SK-N-SH treated with all-trans-retinoic acid at 6 μM for 48 hours (cell line): ENCODE results near the gene NPAS2.
A peak's percentile ranks its signal among the peaks of the same experiment; 100 is the strongest.

Experiments
- ATAC-seq: fragments of 200-7000 bp; cut with Tn5 transposase; 3 replicates; pipeline ENCODE4 v1.9.1; 2020; ENCODE audit warnings: mild to moderate bottlenecking, moderate library complexity
- ARNTL ChIP-seq: fragments of 450-650 bp; formaldehyde crosslinking; IDR thresholded peaks from 2 replicates; pipeline ENCODE4 v1.5.0; 2020; ENCODE audit warnings: low read depth, mild to moderate bottlenecking, moderate library complexity, borderline replicate concordance
- BACH2 ChIP-seq: fragments of 250-450 bp; sonication (Bioruptor Pico); IDR thresholded peaks from 2 replicates; pipeline ENCODE4 v1.9.0; 2021; ENCODE audit warnings: mild to moderate bottlenecking, borderline replicate concordance
- CREB5 ChIP-seq: fragments of 250-450 bp; sonication (Bioruptor Pico); IDR thresholded peaks from 2 replicates; pipeline ENCODE4 v1.5.1; 2020; ENCODE audit warnings: low read depth, mild to moderate bottlenecking, moderate library complexity
- CSRNP3 ChIP-seq: fragments of 250-450 bp; sonication (Bioruptor Pico); IDR thresholded peaks from 2 replicates; pipeline ENCODE4 v1.5.1; 2021; ENCODE audit warnings: mild to moderate bottlenecking, moderate library complexity
- ESRRG ChIP-seq: fragments of 250-450 bp; sonication (Bioruptor Pico); IDR thresholded peaks from 2 replicates; pipeline ENCODE4 v1.6.1; 2021; ENCODE audit warnings: mild to moderate bottlenecking
- OSR1 ChIP-seq: fragments of 250-450 bp; sonication (Bioruptor Pico); IDR thresholded peaks from 2 replicates; pipeline ENCODE4 v1.8.0; 2022; ENCODE audit warnings: moderate library complexity, mild to moderate bottlenecking, inconsistent platforms
- POU6F1 ChIP-seq: fragments of 250-450 bp; sonication (Bioruptor Pico); IDR thresholded peaks from 2 replicates; pipeline ENCODE4 v1.8.0; 2021; ENCODE audit warnings: low read depth, mild to moderate bottlenecking, moderate library complexity, borderline replicate concordance
- PPARA ChIP-seq: fragments of 250-450 bp; sonication (Bioruptor Pico); IDR thresholded peaks from 2 replicates; pipeline ENCODE4 v1.5.0; 2020; ENCODE audit warnings: mild to moderate bottlenecking, borderline replicate concordance
- RARB ChIP-seq: fragments of 250-450 bp; sonication (Bioruptor Pico); IDR thresholded peaks from 2 replicates; pipeline ENCODE4 v1.8.0; 2021; ENCODE audit warnings: mild to moderate bottlenecking, moderate library complexity
- TCF4 ChIP-seq: fragments of 250-450 bp; sonication (Bioruptor Pico); IDR thresholded peaks from 2 replicates; pipeline ENCODE4 v1.8.0; 2021; ENCODE audit warnings: mild to moderate bottlenecking, moderate library complexity, borderline replicate concordance
- TOX ChIP-seq: fragments of 250-450 bp; sonication (Bioruptor Pico); IDR thresholded peaks from 2 replicates; pipeline ENCODE4 v1.8.0; 2021; ENCODE audit warnings: mild to moderate bottlenecking, moderate library complexity, borderline replicate concordance
- TSHZ2 ChIP-seq: fragments of 250-450 bp; sonication (Bioruptor Pico); IDR thresholded peaks from 2 replicates; pipeline ENCODE4 v1.5.0; 2020; ENCODE audit warnings: mild to moderate bottlenecking, moderate library complexity
- ZC3H10 ChIP-seq: fragments of 250-450 bp; sonication (Bioruptor Pico); IDR thresholded peaks from 2 replicates; pipeline ENCODE4 v1.5.1; 2021; ENCODE audit warnings: mild to moderate bottlenecking, moderate library complexity
- ZFP3 ChIP-seq: fragments of 250-450 bp; sonication (Bioruptor Pico); IDR thresholded peaks from 2 replicates; pipeline ENCODE4 v1.5.0; 2020; ENCODE audit warnings: mild to moderate bottlenecking, moderate library complexity
- ZFP30 ChIP-seq: fragments of 450-650 bp; formaldehyde crosslinking; IDR thresholded peaks from 2 replicates; pipeline ENCODE4 v1.5.0; 2022; ENCODE audit warnings: mild to moderate bottlenecking, moderate library complexity
- ZNF565 ChIP-seq: fragments of 450-650 bp; formaldehyde crosslinking; conservative IDR thresholded peaks from 2 replicates; pipeline ENCODE4 v1.5.0; 2020; ENCODE audit warnings: low read depth, mild to moderate bottlenecking, moderate library complexity
- ZNF70 ChIP-seq: fragments of 450-650 bp; formaldehyde crosslinking; IDR thresholded peaks from 2 replicates; pipeline ENCODE4 v1.5.0; 2020; ENCODE audit warnings: mild to moderate bottlenecking, moderate library complexity
- ZNF8 ChIP-seq: fragments of 450-650 bp; formaldehyde crosslinking; IDR thresholded peaks from 2 replicates; pipeline ENCODE4 v1.5.0; 2020; ENCODE audit warnings: mild to moderate bottlenecking, moderate library complexity

NPAS2 gene

GRCh38 chr2:100891906-100892642 lies 72.1 kb downstream of the NPAS2 start:
- ATAC-seq: peak; percentile 4; the same call in 2 of the 3 replicates
- TF ChIP-seq ZFP30 (CRISPR knock-in tag): no peak

- no peak for TF ChIP-seq OSR1
- TF ChIP-seq TCF4 (CRISPR knock-in tag): no peak
- no peak for TF ChIP-seq CSRNP3 (CRISPR knock-in tag)
- TF ChIP-seq ESRRG: no peak
- no peak for TF ChIP-seq BACH2
- no peak for TF ChIP-seq RARB
- TF ChIP-seq TOX: no peak
- TF ChIP-seq CREB5 (CRISPR knock-in tag): no peak
- no peak for TF ChIP-seq POU6F1 (CRISPR knock-in tag)
- ATAC-seq: no peak
Observed at GRCh38 chr2:100893392-100894104, 73.6 kb downstream of the NPAS2 start.

GRCh38 chr2:100894105-100894795 lies 74.3 kb downstream of the NPAS2 start:
- no peak for ATAC-seq
- no peak for TF ChIP-seq ZFP3 (CRISPR knock-in tag)
- TF ChIP-seq CSRNP3 (CRISPR knock-in tag): no peak
- no peak for TF ChIP-seq ZNF565 (CRISPR knock-in tag)
- no peak for TF ChIP-seq PPARA (CRISPR knock-in tag)
- TF ChIP-seq, all 23 proteins: peak for 0

GRCh38 chr2:100894796-100895156 lies 74.8 kb downstream of the NPAS2 start:
- peak; percentile 6; the same call in 1 of the 3 replicates for ATAC-seq
- no peak for TF ChIP-seq TOX
- no peak for TF ChIP-seq ESRRG
- no peak for TF ChIP-seq ZNF70 (CRISPR knock-in tag)
- no peak for TF ChIP-seq TSHZ2 (CRISPR knock-in tag)
- TF ChIP-seq ZNF8: no peak
- no peak for TF ChIP-seq BACH2
- no peak for TF ChIP-seq TCF4 (CRISPR knock-in tag)
- no peak for TF ChIP-seq ZNF565 (CRISPR knock-in tag)
- TF ChIP-seq ZFP30 (CRISPR knock-in tag): no peak
- TF ChIP-seq ZFP3 (CRISPR knock-in tag): no peak
- TF ChIP-seq ARNTL: no peak
- TF ChIP-seq RARB: no peak
- no peak for TF ChIP-seq OSR1
- TF ChIP-seq PPARA (CRISPR knock-in tag): no peak
- TF ChIP-seq CSRNP3 (CRISPR knock-in tag): no peak
- TF ChIP-seq POU6F1 (CRISPR knock-in tag): no peak
- no peak for TF ChIP-seq ZC3H10
